HCT116 (cell line): ENCODE results near the gene FRMPD1. TPM values are rescaled to one million over a fixed set of nuclear protein-coding genes. Genes with fewer than 3 reads are reported as not detected.

Experiments used
- ATAC-seq: fragments of 200-7000 bp; cut with Tn5 transposase; 2 replicates; pipeline ENCODE4 v1.9.1; 2020; ENCODE audit warnings: mild to moderate bottlenecking, moderate library complexity
- BruUV-seq: library from RNA; stranded (reverse); fragments of 400-500 nt; replicated peaks from 2 replicates; lab custom pipeline; 2021; lab: Mats Ljungman, UMichigan
- CTCF ChIA-PET: fragments of 300-600 bp; sonication (Branson Sonifier 250); formaldehyde crosslinking; loops from one replicate; lab custom pipeline; 2021; ENCODE audit warnings: antibody characterized with exemption; lab: Charles Lee
- POLR2A ChIA-PET: fragments of 300-600, 350-600 bp; sonication (Branson Sonifier 250); formaldehyde crosslinking; loops from one replicate; lab custom pipeline; 2021; ENCODE audit warnings: antibody characterized with exemption; lab: Charles Lee
- RAD21 ChIA-PET, 2 experiments: fragments of 300-600 bp; sonication (Branson Sonifier 250); formaldehyde crosslinking; loops; one replicate each; lab custom pipeline; 2023; ENCODE audit warnings: low total read pairs in 2 of 2; ENCODE audit not compliant: uncharacterized antibody in 2 of 2, unreplicated experiment in 2 of 2, low non-redundant PET in 1 of 2; lab: Charles Lee
- DNase-seq: peaks from one replicate; pipeline ENCODE4 v3.0.0-alpha.2; 2010; ENCODE audit warnings: low read depth, low spot score
- H2AFZ ChIP-seq: fragments of 200-600 bp; shearing (Covaris generic), sonication (generic); 2 replicates; pipeline ENCODE4 v1.6.1; 2017; ENCODE audit warnings: low read depth, mixed run types, mixed read lengths, antibody characterized with exemption, low read length; ENCODE audit not compliant: poor library complexity, severe bottlenecking
- H3K27ac ChIP-seq: 2 replicates; pipeline ENCODE4 v1.5.1; 2012; ENCODE audit warnings: low read depth, low read length
- H3K27me3 ChIP-seq: fragments of 200-600 bp; sonication (generic); 2 replicates; pipeline ENCODE4 v1.6.1; 2016; ENCODE audit warnings: mixed run types, low read length, mixed read lengths; ENCODE audit not compliant: insufficient read depth
- H3K36me3 ChIP-seq, 2 experiments: fragments of 200-500 bp in 1 of 2; fragments of 200-600 bp in 1 of 2; sonication (Bioruptor generic) in 1 of 2; sonication (generic) in 1 of 2; 2 replicates each; pipeline versions ENCODE4 v1.5.1 to v1.6.1; 2014 to 2016; ENCODE audit warnings: low read length in 2 of 2, inconsistent platforms in 1 of 2, mixed read lengths in 1 of 2, mixed run types in 1 of 2; ENCODE audit not compliant: insufficient read depth in 2 of 2, control insufficient read depth in 1 of 2
- H3K4me1 ChIP-seq, 2 experiments: fragments of 200-600 bp in 1 of 2; sonication (generic) in 1 of 2; 2 replicates each; pipeline versions ENCODE4 v1.5.1 to v1.6.1; 2012 to 2017; ENCODE audit warnings: low read length in 2 of 2, inconsistent platforms in 1 of 2, mild to moderate bottlenecking in 1 of 2, mixed read lengths in 1 of 2, mixed run types in 1 of 2, moderate library complexity in 1 of 2; ENCODE audit not compliant: insufficient read depth in 2 of 2, control insufficient read depth in 1 of 2
- H3K4me2 ChIP-seq: fragments of 200-600 bp; sonication (generic); 2 replicates; pipeline ENCODE4 v1.6.1; 2017; ENCODE audit warnings: mixed run types, low read length, mixed read lengths
- H3K4me3 ChIP-seq, 2 experiments: fragments of 200-600 bp in 1 of 2; sonication (generic) in 1 of 2; replicated peaks in 1 of 2; 2 replicates each; pipeline ENCODE4 v1.5.1; 2011 to 2016; ENCODE audit warnings: low read length in 2 of 2, control low read depth in 1 of 2, low read depth in 1 of 2, mild to moderate bottlenecking in 1 of 2, mixed read lengths in 1 of 2, mixed run types in 1 of 2
- H3K79me2 ChIP-seq: fragments of 200-600 bp; sonication (generic); 2 replicates; pipeline ENCODE4 v1.6.1; 2017; ENCODE audit warnings: mild to moderate bottlenecking, mixed run types, low read length, moderate library complexity, mixed read lengths; ENCODE audit not compliant: insufficient read depth
- H3K9ac ChIP-seq: fragments of 200-600 bp; sonication (generic); 2 replicates; pipeline ENCODE4 v1.6.1; 2016; ENCODE audit warnings: low read length, mixed read lengths
- H3K9me2 ChIP-seq: fragments of 200-600 bp; sonication (generic), shearing (Covaris generic); 2 replicates; pipeline ENCODE4 v1.6.1; 2017; ENCODE audit warnings: mixed run types, mild to moderate bottlenecking, moderate library complexity; ENCODE audit not compliant: insufficient read depth
- H3K9me3 ChIP-seq, 2 experiments: fragments of 200-500 bp in 1 of 2; fragments of 200-600 bp in 1 of 2; sonication (Bioruptor generic) in 1 of 2; sonication (generic) in 1 of 2; 2 replicates each; pipeline ENCODE4 v1.6.1; 2014 to 2017; ENCODE audit warnings: low read length in 2 of 2, mixed read lengths in 2 of 2, inconsistent platforms in 1 of 2, low read depth in 1 of 2, mild to moderate bottlenecking in 1 of 2, mixed run types in 1 of 2, moderate library complexity in 1 of 2; ENCODE audit not compliant: control insufficient read depth in 1 of 2, insufficient read depth in 1 of 2
- H4K20me1 ChIP-seq: fragments of 200-600 bp; sonication (generic), shearing (Covaris generic); 2 replicates; pipeline ENCODE4 v1.6.1; 2017; ENCODE audit warnings: mixed run types, mild to moderate bottlenecking, moderate library complexity; ENCODE audit not compliant: insufficient read depth
- CBX3 ChIP-seq: IDR thresholded peaks from 2 replicates; pipeline ENCODE4 v1.6.1; 2012; ENCODE audit warnings: low read depth
- CEBPB ChIP-seq: IDR thresholded peaks from 2 replicates; pipeline ENCODE4 v1.6.1; 2012; ENCODE audit warnings: low read depth
- EGR1 ChIP-seq: IDR thresholded peaks from 2 replicates; pipeline ENCODE4 v1.6.1; 2012; ENCODE audit warnings: low read depth
- ELF1 ChIP-seq: IDR thresholded peaks from 2 replicates; pipeline ENCODE4 v1.6.1; 2012; ENCODE audit warnings: low read depth, borderline replicate concordance
- EZH2 ChIP-seq: fragments of 200-600 bp; sonication (generic); IDR thresholded peaks from 2 replicates; pipeline ENCODE4 v1.6.1; 2017; ENCODE audit warnings: antibody characterized with exemption, mixed run types
- EZH2phosphoT487 ChIP-seq: fragments of 200-600 bp; IDR thresholded peaks from 2 replicates; pipeline ENCODE4 v1.6.1; 2018; ENCODE audit warnings: antibody characterized with exemption, borderline replicate concordance
- FOSL1 ChIP-seq: IDR thresholded peaks from 2 replicates; pipeline ENCODE4 v1.6.1; 2012; ENCODE audit warnings: low read depth
- POLR2A ChIP-seq: IDR thresholded peaks from 2 replicates; pipeline ENCODE4 v1.7.0; 2011; ENCODE audit warnings: borderline replicate concordance; ENCODE audit not compliant: insufficient read depth, insufficient read length; ENCODE audit errors: extremely low read depth
- POLR2AphosphoS5 ChIP-seq: IDR thresholded peaks from 2 replicates; pipeline ENCODE4 v1.6.1; 2011; ENCODE audit warnings: mild to moderate bottlenecking, low read depth, low read length, moderate library complexity
- RAD21 ChIP-seq: IDR thresholded peaks from 2 replicates; pipeline ENCODE4 v1.6.1; 2012; ENCODE audit warnings: low read depth, mild to moderate bottlenecking
- SIN3A ChIP-seq: IDR thresholded peaks from 2 replicates; pipeline ENCODE4 v1.6.1; 2012; ENCODE audit warnings: low read depth
- SP1 ChIP-seq: IDR thresholded peaks from 2 replicates; pipeline ENCODE4 v1.6.1; 2012; ENCODE audit warnings: low read depth
- SRF ChIP-seq: IDR thresholded peaks from 2 replicates; pipeline ENCODE4 v1.6.1; 2012; ENCODE audit warnings: low read depth
- TCF7L2 ChIP-seq: IDR thresholded peaks from 2 replicates; pipeline ENCODE4 v1.7.0; 2011; ENCODE audit warnings: borderline replicate concordance, inconsistent platforms; ENCODE audit not compliant: insufficient read depth, insufficient read length; ENCODE audit errors: extremely low read depth
- YY1 ChIP-seq: IDR thresholded peaks from 2 replicates; pipeline ENCODE4 v1.6.1; 2011; ENCODE audit warnings: low read length, low read depth, moderate library complexity, mild to moderate bottlenecking; ENCODE audit not compliant: insufficient replicate concordance; ENCODE audit errors: extremely low read depth
- intact Hi-C: fragments of 100-400 bp; cut with micrococcal nuclease; formaldehyde crosslinking; loops from 2 replicates; pipeline ENCODE4 v1.10.0; 2022
- total RNA-seq: library from RNA; stranded (reverse); gene quantifications from one replicate; pipeline ENCODE4 v1.2.1, GENCODE V29; 2021; ENCODE audit not compliant: unreplicated experiment
- TF ChIP-seq, protein P1 (sequence below): IDR thresholded peaks from 2 replicates; pipeline ENCODE4 v1.6.1; 2012
- TF ChIP-seq, protein P2 (sequence below): IDR thresholded peaks from 2 replicates; pipeline ENCODE4 v1.6.1; 2012
- TF ChIP-seq, protein P3 (sequence below): IDR thresholded peaks from 2 replicates; pipeline ENCODE4 v1.6.1; 2012; ENCODE audit warnings: low read depth

The FRMPD1 gene
- total RNA-seq, 1 experiment from 2014 or later, result 0.52 TPM

DNA sequence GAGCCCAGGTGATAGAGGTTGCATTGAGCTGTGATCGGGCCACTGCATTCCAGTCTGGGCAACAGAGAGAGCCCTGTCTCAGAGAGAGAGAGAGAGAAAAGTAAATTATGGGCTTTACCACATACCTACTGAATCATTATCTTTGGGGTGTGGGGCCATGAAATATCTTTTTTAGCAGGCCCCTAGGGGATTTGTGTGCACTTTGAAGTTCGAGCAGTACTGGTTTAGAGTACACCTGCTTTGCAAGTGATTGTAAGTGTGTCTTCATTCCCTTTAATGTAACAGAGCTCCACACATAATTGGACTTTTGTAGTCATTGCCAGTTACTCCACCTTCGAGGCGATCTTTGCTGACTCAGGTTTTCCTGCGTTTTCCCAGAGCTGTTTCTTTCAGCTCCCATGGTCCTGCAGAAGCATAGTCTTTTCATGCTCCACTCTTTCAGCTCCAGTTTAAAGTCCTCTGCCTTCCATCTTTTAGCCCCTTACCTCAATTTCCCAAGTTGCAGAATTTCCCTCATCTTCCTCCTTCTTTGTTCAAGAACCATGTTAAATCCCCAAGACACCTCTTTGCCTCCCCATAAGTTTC lies 24.0 kb upstream of the FRMPD1 start:
- Histone ChIP-seq H3K9me3 (no peaks in the 10 kb centered on the region), H3K4me2 (no peak overlapping the region), H3K79me2 (no peaks in the 10 kb centered on the region), H2AFZ (no peak overlapping the region), H3K27ac (no peak overlapping the region), H3K9ac (no peak overlapping the region), H3K4me1 (no peaks in the 10 kb centered on the region), H4K20me1 (no peaks in the 10 kb centered on the region), H3K9me2 (no peaks in the 10 kb centered on the region), H3K27me3 (no peaks in the 10 kb centered on the region), H3K4me3 (no peak overlapping the region), H3K36me3 (no peaks in the 10 kb centered on the region)
- DNase-seq, result no peak
- intact Hi-C loops, result no loop called here
- ATAC-seq, result no peak
- TF ChIP-seq SRF (no peak), RAD21 (no peak), SP1 (no peak), EGR1 (no peak), EZH2 (no peak), EZH2phosphoT487 (no peak), CBX3 (no peak), POLR2A (no peak), CEBPB (no peak), ELF1 (no peak), YY1 (no peak), POLR2AphosphoS5 (no peak), SIN3A (no peak), FOSL1 (no peak), TCF7L2 (no peak)
- TF ChIP-seq, protein P1, sequence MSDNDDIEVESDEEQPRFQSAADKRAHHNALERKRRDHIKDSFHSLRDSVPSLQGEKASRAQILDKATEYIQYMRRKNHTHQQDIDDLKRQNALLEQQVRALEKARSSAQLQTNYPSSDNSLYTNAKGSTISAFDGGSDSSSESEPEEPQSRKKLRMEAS, result no peak
- TF ChIP-seq, protein P2, sequence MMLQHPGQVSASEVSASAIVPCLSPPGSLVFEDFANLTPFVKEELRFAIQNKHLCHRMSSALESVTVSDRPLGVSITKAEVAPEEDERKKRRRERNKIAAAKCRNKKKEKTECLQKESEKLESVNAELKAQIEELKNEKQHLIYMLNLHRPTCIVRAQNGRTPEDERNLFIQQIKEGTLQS, result no peak
- TF ChIP-seq, protein P3, sequence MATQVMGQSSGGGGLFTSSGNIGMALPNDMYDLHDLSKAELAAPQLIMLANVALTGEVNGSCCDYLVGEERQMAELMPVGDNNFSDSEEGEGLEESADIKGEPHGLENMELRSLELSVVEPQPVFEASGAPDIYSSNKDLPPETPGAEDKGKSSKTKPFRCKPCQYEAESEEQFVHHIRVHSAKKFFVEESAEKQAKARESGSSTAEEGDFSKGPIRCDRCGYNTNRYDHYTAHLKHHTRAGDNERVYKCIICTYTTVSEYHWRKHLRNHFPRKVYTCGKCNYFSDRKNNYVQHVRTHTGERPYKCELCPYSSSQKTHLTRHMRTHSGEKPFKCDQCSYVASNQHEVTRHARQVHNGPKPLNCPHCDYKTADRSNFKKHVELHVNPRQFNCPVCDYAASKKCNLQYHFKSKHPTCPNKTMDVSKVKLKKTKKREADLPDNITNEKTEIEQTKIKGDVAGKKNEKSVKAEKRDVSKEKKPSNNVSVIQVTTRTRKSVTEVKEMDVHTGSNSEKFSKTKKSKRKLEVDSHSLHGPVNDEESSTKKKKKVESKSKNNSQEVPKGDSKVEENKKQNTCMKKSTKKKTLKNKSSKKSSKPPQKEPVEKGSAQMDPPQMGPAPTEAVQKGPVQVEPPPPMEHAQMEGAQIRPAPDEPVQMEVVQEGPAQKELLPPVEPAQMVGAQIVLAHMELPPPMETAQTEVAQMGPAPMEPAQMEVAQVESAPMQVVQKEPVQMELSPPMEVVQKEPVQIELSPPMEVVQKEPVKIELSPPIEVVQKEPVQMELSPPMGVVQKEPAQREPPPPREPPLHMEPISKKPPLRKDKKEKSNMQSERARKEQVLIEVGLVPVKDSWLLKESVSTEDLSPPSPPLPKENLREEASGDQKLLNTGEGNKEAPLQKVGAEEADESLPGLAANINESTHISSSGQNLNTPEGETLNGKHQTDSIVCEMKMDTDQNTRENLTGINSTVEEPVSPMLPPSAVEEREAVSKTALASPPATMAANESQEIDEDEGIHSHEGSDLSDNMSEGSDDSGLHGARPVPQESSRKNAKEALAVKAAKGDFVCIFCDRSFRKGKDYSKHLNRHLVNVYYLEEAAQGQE, result no peak
- no TSS peak for BruUV-seq
- ChIA-PET RAD21 (no interaction called here), CTCF (no interaction called here), POLR2A (no interaction called here)
